HG03159 (cell line): ENCODE measurements around the gene C4BPB.

Experiments used
- ATAC-seq: cut with Tn5 transposase; IDR thresholded peaks from one replicate; pipeline ENCODE4 v1.9.1; 2021; ENCODE audit warnings: mild to moderate bottlenecking, moderate library complexity; ENCODE audit not compliant: unreplicated experiment

C4BPB gene

DNA sequence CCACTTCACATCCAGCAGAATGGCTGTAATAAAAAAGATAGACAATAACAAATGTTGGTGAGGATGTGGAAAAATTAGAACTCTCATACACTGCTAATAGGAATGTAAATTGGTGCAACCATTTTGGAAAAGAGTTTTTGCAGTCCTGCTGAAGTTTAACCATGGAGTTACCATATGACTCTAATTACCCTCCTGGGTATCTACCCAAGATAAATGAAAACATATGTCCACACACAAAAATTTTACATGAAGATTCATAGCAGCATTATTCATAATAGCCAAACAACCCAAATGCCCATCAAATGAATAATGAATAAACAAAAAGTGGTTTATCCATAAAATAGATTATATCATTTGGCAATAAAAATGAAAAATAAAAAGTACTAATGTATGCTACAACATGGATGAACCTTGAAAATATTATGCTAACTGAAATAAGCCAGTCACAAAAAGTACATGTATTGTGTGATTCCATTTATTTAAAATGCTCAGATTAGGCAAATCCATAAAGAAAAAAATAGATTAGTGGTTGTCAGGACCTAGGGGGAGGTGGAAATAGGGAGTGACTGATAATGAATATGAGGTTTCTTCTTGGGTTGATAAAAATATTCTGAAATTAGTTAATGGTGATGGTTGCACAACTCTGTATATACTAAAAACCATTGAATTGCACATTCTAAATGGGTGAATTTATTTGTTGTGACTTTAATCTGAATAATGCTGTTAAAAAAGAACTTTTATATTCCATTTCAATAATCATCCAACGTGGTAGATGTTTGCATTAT is 41.8 kb downstream of the C4BPB start:
- ATAC-seq, result no peak

DNA sequence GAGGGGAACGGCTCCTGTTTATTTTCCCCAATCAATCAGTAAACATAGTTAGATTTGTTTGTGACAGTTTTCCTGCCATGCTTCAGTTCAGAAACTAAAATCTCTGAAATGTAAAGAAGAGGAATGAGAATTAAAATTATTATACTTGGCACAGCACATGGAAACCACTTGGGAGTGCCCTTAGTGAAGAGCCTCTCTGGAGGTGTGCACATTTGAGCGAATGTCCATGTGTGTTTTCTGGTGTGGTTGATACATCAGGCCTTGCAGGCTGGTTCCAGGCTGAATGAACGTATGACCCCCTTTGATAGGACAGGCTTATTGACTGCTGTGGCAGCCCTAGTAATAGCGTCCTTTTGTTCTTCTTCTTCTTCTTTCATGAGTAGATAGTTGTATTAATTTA is 42.5 kb downstream of the C4BPB start:
- ATAC-seq, result no peak

DNA sequence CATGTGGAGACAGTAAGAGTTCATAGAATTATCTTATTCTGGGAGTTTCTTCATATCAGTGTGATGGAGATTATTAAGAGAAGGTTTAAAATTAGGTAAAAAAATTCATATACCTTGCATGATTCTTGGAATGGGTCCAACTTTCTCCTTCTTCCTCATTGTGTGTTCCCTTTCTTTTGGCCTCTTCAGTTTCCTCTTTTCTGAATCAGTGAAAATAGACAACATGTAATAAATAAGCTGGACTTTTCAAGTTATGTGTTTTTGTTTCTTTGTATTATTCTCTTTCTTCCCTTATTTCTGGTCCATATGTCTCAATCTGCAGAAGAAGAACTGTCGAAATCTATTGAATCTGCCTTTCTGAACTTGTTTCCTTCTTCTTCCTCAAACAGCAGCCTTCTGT is 45.9 kb downstream of the C4BPB start:
- ATAC-seq, result no peak

DNA sequence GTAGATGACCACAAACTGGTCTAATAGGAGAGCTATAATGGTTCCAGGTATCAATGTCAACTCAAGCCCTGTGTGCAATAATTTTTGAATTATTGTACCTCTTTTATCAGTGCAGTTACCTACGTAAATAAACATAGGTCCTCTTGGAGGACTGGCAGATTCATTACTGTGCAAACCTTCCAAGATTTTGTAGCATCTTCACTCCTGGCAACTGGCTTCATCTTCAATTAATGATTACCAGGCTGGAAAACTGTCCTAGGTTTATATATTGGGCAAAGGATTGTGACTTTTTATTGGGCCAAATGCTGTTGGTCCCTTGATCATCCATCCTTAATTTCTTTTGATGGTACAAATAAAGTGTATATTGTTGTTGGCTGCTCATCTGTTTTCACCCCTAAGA is 51.0 kb downstream of the C4BPB start:
- no peak for ATAC-seq

DNA sequence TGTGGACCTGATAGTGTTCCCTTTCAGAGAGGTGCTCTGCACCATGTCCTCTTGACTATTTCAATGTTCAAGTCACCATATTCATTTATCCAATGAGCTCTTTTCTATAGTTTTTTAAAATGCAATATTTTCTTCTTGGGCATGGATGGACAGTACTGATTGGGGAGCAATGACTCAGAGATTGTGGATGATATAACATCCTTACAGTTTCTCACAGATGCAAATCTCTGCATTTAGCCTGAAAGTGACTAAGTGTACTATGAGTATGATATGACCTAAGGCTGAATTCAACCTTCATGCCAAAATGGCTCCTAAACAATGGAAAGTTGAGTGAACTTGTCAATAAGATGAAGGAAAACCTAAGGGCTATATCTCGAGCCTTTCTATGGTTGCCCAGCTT is 51.9 kb downstream of the C4BPB start:
- ATAC-seq, result no peak

DNA sequence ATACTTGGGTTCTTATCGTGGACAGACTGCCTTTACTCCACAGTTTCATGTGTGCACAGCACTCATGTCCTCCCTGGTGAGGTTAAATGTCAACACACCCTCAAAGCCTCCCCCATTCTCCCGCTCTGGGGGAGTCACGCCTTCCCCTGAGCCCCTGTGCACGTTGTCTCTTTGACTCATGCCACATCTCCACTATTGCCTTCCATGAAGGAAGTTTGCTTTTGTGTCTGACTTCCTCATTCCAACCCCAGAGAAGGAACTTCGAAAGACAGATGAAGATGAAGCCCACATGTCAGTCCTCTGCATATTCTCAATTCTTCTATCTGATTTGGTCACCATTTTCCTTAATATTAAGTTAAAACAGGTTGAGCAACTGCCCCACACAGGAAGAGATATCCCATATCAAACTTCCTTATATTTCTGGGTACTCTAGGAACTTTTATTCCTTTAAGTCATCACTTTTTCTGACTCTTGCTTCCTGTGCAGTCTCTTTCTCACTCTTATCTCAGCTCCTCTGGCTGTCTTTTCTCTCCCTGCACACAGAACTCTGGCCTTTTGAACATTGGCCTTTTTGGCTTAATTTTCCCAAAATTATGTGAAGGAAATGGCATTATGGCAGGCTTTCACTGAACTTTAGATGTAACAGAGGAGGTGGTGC is 56.9 kb downstream of the C4BPB start:
- no peak for ATAC-seq
